K562 treated with DMSO at 1 percent for 48 hours (cell line): ENCODE measurements around the gene PGA4. TPM values are rescaled to one million over a fixed set of nuclear protein-coding genes. Genes with fewer than 3 reads are reported as not detected.

ENCODE experiments used
- total RNA-seq: library from RNA; unstranded; fragments of 300-600 nt; gene quantifications from 2 replicates; pipeline ENCODE4 v1.2.3, GENCODE V29; 2022; ENCODE audit warnings: low replicate concordance; ENCODE audit errors: extremely low read depth

Gene PGA4
- total RNA-seq, result not detected in 2 replicates

GRCh38 chr11:61222047-61222446 lies at the start of gene PGA4:
PGA4 (plus strand) TSS chr11:61222347; CDS start chr11:61222401, 54 bp downstream.

GRCh38 chr11:61202950-61203746 lies 19.0 kb upstream of the PGA4 start, which contains the start of gene PGA3:
PGA3 (plus strand) TSS chr11:61203515; CDS start chr11:61203565, 50 bp downstream.

GRCh38 chr11:61240875-61241274 lies 18.7 kb downstream of the PGA4 start, which contains the start of gene PGA5:
PGA5 (plus strand) TSS chr11:61241175; CDS start chr11:61241227, 52 bp downstream.

Other genes starting within 250 kb of the PGA4 start
- not detected in 2 replicates for gene CD5, start 119.9 kb upstream of the PGA4 start, total RNA-seq
- not detected in 2 replicates for gene VPS37C, start 60.9 kb upstream of the PGA4 start, total RNA-seq
- not detected in 2 replicates for gene PGA3, start 18.8 kb upstream of the PGA4 start, total RNA-seq
- not detected in 2 replicates for gene PGA5, start 18.8 kb downstream of the PGA4 start, total RNA-seq
- gene VWCE, start 73.0 kb downstream of the PGA4 start, total RNA-seq, result not detected in 2 replicates
- 223 TPM in 1 of 2 replicates, not detected in the other for gene DDB1, start 110.8 kb downstream of the PGA4 start, total RNA-seq
- gene TKFC, start 110.9 kb downstream of the PGA4 start, total RNA-seq, result not detected in 2 replicates
- not detected in 2 replicates for gene CYB561A3, start 139.5 kb downstream of the PGA4 start, total RNA-seq
- not detected in 2 replicates for gene TMEM138, start 140.0 kb downstream of the PGA4 start, total RNA-seq
- not detected in 2 replicates for gene TMEM216, start 170.2 kb downstream of the PGA4 start, total RNA-seq
- gene CPSF7, start 207.6 kb downstream of the PGA4 start, total RNA-seq, result not detected in 2 replicates
- not detected in 2 replicates for gene SDHAF2, start 207.8 kb downstream of the PGA4 start, total RNA-seq